A673 (cell line): ENCODE measurements around the gene CEP41. TPM values are rescaled to one million over a fixed set of nuclear protein-coding genes. Genes with fewer than 3 reads are reported as not detected.

Experiments used
- BruUV-seq: library from RNA; stranded (reverse); fragments of 400-500 nt; replicated peaks from 2 replicates; lab custom pipeline; 2021; lab: Mats Ljungman, UMichigan
- CTCF ChIA-PET: fragments of 300-600 bp; sonication (Branson Sonifier 250); formaldehyde crosslinking; loops from one replicate; lab custom pipeline; 2022; ENCODE audit warnings: antibody characterized with exemption; lab: Charles Lee
- POLR2A ChIA-PET: fragments of 300-600 bp; sonication (Branson Sonifier 250); formaldehyde crosslinking; loops from one replicate; lab custom pipeline; 2022; ENCODE audit warnings: antibody characterized with exemption; ENCODE audit not compliant: low non-redundant PET; lab: Charles Lee
- DNase-seq: peaks from one replicate; pipeline ENCODE4 v3.0.0-alpha.2; 2015; ENCODE audit warnings: low spot score
- H3K27ac ChIP-seq: fragments of 200-600 bp; sonication (generic); 2 replicates; pipeline ENCODE4 v1.5.1; 2016; ENCODE audit warnings: mixed run types, low read depth, mild to moderate bottlenecking, mixed read lengths, antibody characterized with exemption, low read length; ENCODE audit not compliant: poor library complexity, severe bottlenecking
- H3K27me3 ChIP-seq: fragments of 200-600 bp; sonication (generic); replicated peaks from 2 replicates; pipeline ENCODE4 v1.6.1; 2017; ENCODE audit warnings: mixed run types, low read depth, mild to moderate bottlenecking, mixed read lengths, antibody characterized with exemption, low read length; ENCODE audit not compliant: insufficient read depth, poor library complexity
- H3K36me3 ChIP-seq: fragments of 200-600 bp; sonication (generic); 2 replicates; pipeline ENCODE4 v1.6.1; 2016; ENCODE audit warnings: mixed run types, mild to moderate bottlenecking, mixed read lengths, antibody characterized with exemption, low read length; ENCODE audit not compliant: insufficient read depth, poor library complexity, severe bottlenecking
- H3K4me1 ChIP-seq: fragments of 200-600 bp; sonication (generic); 2 replicates; pipeline ENCODE4 v1.6.1; 2017; ENCODE audit warnings: mixed run types, mild to moderate bottlenecking, mixed read lengths, antibody characterized with exemption, low read length; ENCODE audit not compliant: insufficient read depth, poor library complexity, severe bottlenecking
- H3K4me3 ChIP-seq: fragments of 200-600 bp; sonication (generic); 2 replicates; pipeline ENCODE4 v1.5.1; 2016; ENCODE audit warnings: low read depth, mixed run types, mild to moderate bottlenecking, mixed read lengths, low read length; ENCODE audit not compliant: poor library complexity, severe bottlenecking
- H3K9me3 ChIP-seq: fragments of 200-600 bp; sonication (generic); 2 replicates; pipeline ENCODE4 v1.6.1; 2016; ENCODE audit warnings: mixed run types, low read depth, mild to moderate bottlenecking, mixed read lengths, antibody characterized with exemption, low read length; ENCODE audit not compliant: poor library complexity, severe bottlenecking
- CTCF ChIP-seq: fragments of 300-800, 200-600 bp; sonication (generic); conservative IDR thresholded peaks from 2 replicates; pipeline ENCODE4 v1.5.1; 2017; ENCODE audit warnings: low read depth, mild to moderate bottlenecking, antibody characterized with exemption, low read length, moderate library complexity, mixed read lengths
- EZH2 ChIP-seq: fragments of 200-600 bp; sonication (generic); IDR thresholded peaks from 2 replicates; pipeline ENCODE4 v1.6.1; 2017; ENCODE audit warnings: borderline replicate concordance, low read depth, mild to moderate bottlenecking, mixed read lengths, antibody characterized with exemption, low read length; ENCODE audit not compliant: poor library complexity, severe bottlenecking
- intact Hi-C: fragments of 100-400 bp; cut with micrococcal nuclease; formaldehyde crosslinking; loops from one replicate; pipeline ENCODE4 v1.10.0; 2022; ENCODE audit not compliant: unreplicated experiment
- total RNA-seq: library from RNA; stranded (reverse); gene quantifications from 2 replicates; pipeline ENCODE4 v1.2.3, GENCODE V29; 2021

The CEP41 gene
- total RNA-seq, 1 experiment from 2014 or later: 25.7 TPM

GRCh38 chr7:130419658-130420057 lies 21.2 kb downstream of the CEP41 start:
- Histone ChIP-seq H3K27ac (no peak overlapping the region), H3K27me3 (no peaks in the 10 kb centered on the region), H3K36me3 (no peaks in the 10 kb centered on the region), H3K4me1 (peaks cover 15% of the 10 kb centered on the region), H3K9me3 (no peaks in the 10 kb centered on the region), H3K4me3 (no peak overlapping the region)
- no peak for TF ChIP-seq EZH2
- no peak for TF ChIP-seq CTCF
- no TSS peak for BruUV-seq
- ChIA-PET CTCF (no interaction called here), POLR2A (no interaction called here)
- DNase-seq: no peak
- intact Hi-C loops: no loop called here

GRCh38 chr7:130418306-130418705 lies 22.5 kb downstream of the CEP41 start:
- Histone ChIP-seq H3K27me3 (no peaks in the 10 kb centered on the region), H3K4me3 (no peak overlapping the region), H3K9me3 (no peaks in the 10 kb centered on the region), H3K36me3 (no peaks in the 10 kb centered on the region), H3K27ac (no peak overlapping the region), H3K4me1 (peaks cover 15% of the 10 kb centered on the region)
- no TSS peak for BruUV-seq
- ChIA-PET CTCF (no interaction called here), POLR2A (no interaction called here)
- TF ChIP-seq EZH2 (no peak), CTCF (no peak)
- intact Hi-C loops: no loop called here
- DNase-seq: no peak

- intact Hi-C loops: no loop called here
- TF ChIP-seq CTCF: no peak
- no peaks in the 10 kb centered on the region for H3K27me3 ChIP-seq
- POLR2A ChIA-PET: no interaction called here
- no TSS peak for BruUV-seq
- H3K4me1 ChIP-seq: peaks cover 13% of the 10 kb centered on the region
- CTCF ChIA-PET: no interaction called here
- H3K9me3 ChIP-seq: no peaks in the 10 kb centered on the region
- no peak for DNase-seq
- H3K27ac ChIP-seq: no peak overlapping the region
- no peaks in the 10 kb centered on the region for H3K36me3 ChIP-seq
- no peak overlapping the region for H3K4me3 ChIP-seq
Observed at GRCh38 chr7:130417213-130417612, 23.6 kb downstream of the CEP41 start.
